ACC112 (cell line): Measurements from ENCODE around the gene CES3.
A peak's percentile ranks its signal among the peaks of the same experiment; 100 is the strongest.

Experiments used
- H2AFZ ChIP-seq: fragments of 200-600 bp; sonication (generic); one replicate; pipeline ENCODE4 v1.6.0; 2017; ENCODE audit warnings: antibody characterized with exemption, low read length; ENCODE audit not compliant: unreplicated experiment
- H3K27ac ChIP-seq: fragments of 200-600 bp; sonication (generic); 2 replicates; pipeline ENCODE4 v1.5.1; 2014; ENCODE audit warnings: low read depth, mild to moderate bottlenecking, antibody characterized with exemption, low read length, moderate library complexity
- H3K27me3 ChIP-seq: fragments of 200-600 bp; sonication (generic); 2 replicates; pipeline ENCODE4 v1.6.1; 2014; ENCODE audit warnings: mild to moderate bottlenecking, antibody characterized with exemption, low read length, moderate library complexity, mixed read lengths; ENCODE audit not compliant: insufficient read depth
- H3K36me3 ChIP-seq: fragments of 200-600 bp; sonication (generic); 2 replicates; pipeline ENCODE4 v1.6.1; 2016; ENCODE audit warnings: mild to moderate bottlenecking, antibody characterized with exemption, low read length, moderate library complexity, mixed read lengths; ENCODE audit not compliant: insufficient read depth
- H3K4me1 ChIP-seq: fragments of 200-600 bp; sonication (generic); one replicate; pipeline ENCODE4 v1.6.1; 2016; ENCODE audit warnings: low read length, mixed read lengths; ENCODE audit not compliant: insufficient read depth, unreplicated experiment, control insufficient read depth
- H3K4me3 ChIP-seq: fragments of 200-600 bp; sonication (generic); 2 replicates; pipeline ENCODE4 v1.5.1; 2014; ENCODE audit warnings: mild to moderate bottlenecking, low read depth, low read length
- H3K79me2 ChIP-seq: fragments of 200-600 bp; sonication (generic); one replicate; pipeline ENCODE4 v1.6.0; 2016; ENCODE audit warnings: low read length; ENCODE audit not compliant: control insufficient read depth, unreplicated experiment, insufficient read depth

The CES3 gene

GRCh38 chr16:66946541-66946940 is 14.5 kb upstream of the CES3 start:
- no peaks in the 10 kb centered on the region for H3K79me2 ChIP-seq
- H3K36me3 ChIP-seq = no peaks in the 10 kb centered on the region; the same call in 1 of the 2 replicates
- no peaks in the 10 kb centered on the region for H3K4me1 ChIP-seq
- no peak overlapping the region for H3K27ac ChIP-seq
- H2AFZ ChIP-seq = no peak overlapping the region
- H3K27me3 ChIP-seq = no peaks in the 10 kb centered on the region; the same call in 1 of the 2 replicates
- H3K4me3 ChIP-seq = no peak overlapping the region

GRCh38 chr16:66946974-66947301 is 14.1 kb upstream of the CES3 start:
- H2AFZ ChIP-seq = no peak overlapping the region
- no peaks in the 10 kb centered on the region for H3K79me2 ChIP-seq
- H3K36me3 ChIP-seq = no peaks in the 10 kb centered on the region; the same call in 1 of the 2 replicates
- no peak overlapping the region for H3K4me3 ChIP-seq
- H3K27me3 ChIP-seq = no peaks in the 10 kb centered on the region; the same call in 1 of the 2 replicates
- H3K4me1 ChIP-seq = no peaks in the 10 kb centered on the region
- H3K27ac ChIP-seq = no peak overlapping the region

- Histone ChIP-seq H3K4me1 (no peaks in the 10 kb centered on the region), H2AFZ (peak overlapping the region; percentile 98), H3K4me3 (peak overlapping the region; percentile 81), H3K27ac (no peak overlapping the region), H3K36me3 (no peaks in the 10 kb centered on the region), H3K27me3 (no peaks in the 10 kb centered on the region; the same call in 1 of the 2 replicates), H3K79me2 (no peaks in the 10 kb centered on the region)
Measured at GRCh38 chr16:66947302-66948065, 13.6 kb upstream of the CES3 start.

GRCh38 chr16:66948134-66948836 is 12.8 kb upstream of the CES3 start:
- Histone ChIP-seq H3K27me3 (no peaks in the 10 kb centered on the region; the same call in 1 of the 2 replicates), H3K79me2 (no peaks in the 10 kb centered on the region), H3K4me1 (no peaks in the 10 kb centered on the region), H3K36me3 (no peaks in the 10 kb centered on the region), H2AFZ (peak overlapping the region; percentile 98), H3K4me3 (peak overlapping the region; percentile 81), H3K27ac (no peak overlapping the region)

GRCh38 chr16:66948837-66949225 is 12.2 kb upstream of the CES3 start:
- Histone ChIP-seq H3K4me1 (no peaks in the 10 kb centered on the region), H3K4me3 (peak overlapping the region; percentile 81), H3K27ac (no peak overlapping the region), H3K79me2 (no peaks in the 10 kb centered on the region), H3K27me3 (no peaks in the 10 kb centered on the region; the same call in 1 of the 2 replicates), H2AFZ (peak overlapping the region; percentile 98), H3K36me3 (no peaks in the 10 kb centered on the region)

- Histone ChIP-seq H3K27me3 (no peaks in the 10 kb centered on the region; the same call in 1 of the 2 replicates), H3K36me3 (no peaks in the 10 kb centered on the region), H2AFZ (no peak overlapping the region), H3K4me3 (no peak overlapping the region), H3K4me1 (no peaks in the 10 kb centered on the region), H3K27ac (no peak overlapping the region), H3K79me2 (no peaks in the 10 kb centered on the region)
Measured at GRCh38 chr16:66949472-66949871, 11.6 kb upstream of the CES3 start.

GRCh38 chr16:66950437-66950836 is 10.6 kb upstream of the CES3 start:
- no peaks in the 10 kb centered on the region for H3K79me2 ChIP-seq
- no peaks in the 10 kb centered on the region; the same call in 1 of the 2 replicates for H3K27me3 ChIP-seq
- H3K4me1 ChIP-seq = no peaks in the 10 kb centered on the region
- no peaks in the 10 kb centered on the region for H3K36me3 ChIP-seq
- no peak overlapping the region for H3K27ac ChIP-seq
- H2AFZ ChIP-seq = no peak overlapping the region
- H3K4me3 ChIP-seq = no peak overlapping the region

- Histone ChIP-seq H3K79me2 (no peaks in the 10 kb centered on the region), H3K27me3 (no peaks in the 10 kb centered on the region; the same call in 1 of the 2 replicates)
Measured at GRCh38 chr16:66950971-66951790, 9.9 kb upstream of the CES3 start.

GRCh38 chr16:66952430-66953110 is 8.5 kb upstream of the CES3 start:
- H3K27me3 ChIP-seq = no peaks in the 10 kb centered on the region; the same call in 1 of the 2 replicates
- H3K79me2 ChIP-seq = no peaks in the 10 kb centered on the region
- no peaks in the 10 kb centered on the region for H3K4me1 ChIP-seq
- no peak overlapping the region for H3K4me3 ChIP-seq
- H3K27ac ChIP-seq = no peak overlapping the region
- no peaks in the 10 kb centered on the region for H3K36me3 ChIP-seq
- H2AFZ ChIP-seq = no peak overlapping the region

More at GRCh38 chr16:66950971-66951790, 9.9 kb upstream of the CES3 start:
- Histone ChIP-seq H3K4me1 (no peaks in the 10 kb centered on the region), H2AFZ (no peak overlapping the region), H3K27ac (no peak overlapping the region), H3K36me3 (no peaks in the 10 kb centered on the region), H3K4me3 (no peak overlapping the region)

- no peaks in the 10 kb centered on the region for H3K4me1 ChIP-seq
- H3K4me3 ChIP-seq = no peak overlapping the region
- H3K79me2 ChIP-seq = no peaks in the 10 kb centered on the region
- H3K36me3 ChIP-seq = no peaks in the 10 kb centered on the region
- no peak overlapping the region for H3K27ac ChIP-seq
- H3K27me3 ChIP-seq = peaks cover 3% of the 10 kb centered on the region
- no peak overlapping the region for H2AFZ ChIP-seq
Measured at GRCh38 chr16:66953462-66954096, 7.5 kb upstream of the CES3 start.
